Lower leg skin (tissue), 3 donors: Measurements from ENCODE around the gene LRATD1.

Experiments
- POLR2A ChIP-seq, 2 donors: fragments of 450-650 bp; IDR thresholded peaks; one replicate each; pipeline ENCODE4 v1.6.1; 2016 to 2017; ENCODE audit warnings: antibody characterized with exemption in 2 of 2, mild to moderate bottlenecking in 1 of 2, moderate library complexity in 1 of 2
- TF ChIP-seq, protein P1 (sequence below), 3 donors: fragments of 450-650 bp; IDR thresholded peaks; one replicate each; pipeline ENCODE4 v1.5.1; 2016; ENCODE audit warnings: antibody characterized with exemption in 3 of 3, mild to moderate bottlenecking in 3 of 3, moderate library complexity in 2 of 3

DNA sequence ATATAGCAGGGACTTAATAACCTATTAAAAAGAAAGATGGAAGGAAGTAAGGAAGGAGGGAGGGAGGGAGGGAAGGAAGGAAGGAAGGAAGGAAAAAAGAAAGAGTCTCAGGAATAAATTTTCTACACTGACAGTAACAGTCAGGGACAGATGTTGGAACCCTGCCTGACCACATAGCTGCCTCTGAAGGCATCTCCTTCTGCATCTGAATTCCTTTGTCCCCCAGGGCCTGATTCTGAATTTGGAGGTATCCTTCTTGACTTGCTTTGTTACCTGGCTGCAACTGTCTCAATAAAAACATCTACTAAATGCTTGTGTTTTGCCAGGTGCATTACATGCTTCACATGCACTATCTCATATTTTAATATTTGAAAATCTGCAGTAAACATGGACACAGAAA lies 17.4 kb upstream of the LRATD1 start:
- TF ChIP-seq POLR2A (IDR thresholded peaks at IDR 0.05) = no peak
- TF ChIP-seq, protein P1, sequence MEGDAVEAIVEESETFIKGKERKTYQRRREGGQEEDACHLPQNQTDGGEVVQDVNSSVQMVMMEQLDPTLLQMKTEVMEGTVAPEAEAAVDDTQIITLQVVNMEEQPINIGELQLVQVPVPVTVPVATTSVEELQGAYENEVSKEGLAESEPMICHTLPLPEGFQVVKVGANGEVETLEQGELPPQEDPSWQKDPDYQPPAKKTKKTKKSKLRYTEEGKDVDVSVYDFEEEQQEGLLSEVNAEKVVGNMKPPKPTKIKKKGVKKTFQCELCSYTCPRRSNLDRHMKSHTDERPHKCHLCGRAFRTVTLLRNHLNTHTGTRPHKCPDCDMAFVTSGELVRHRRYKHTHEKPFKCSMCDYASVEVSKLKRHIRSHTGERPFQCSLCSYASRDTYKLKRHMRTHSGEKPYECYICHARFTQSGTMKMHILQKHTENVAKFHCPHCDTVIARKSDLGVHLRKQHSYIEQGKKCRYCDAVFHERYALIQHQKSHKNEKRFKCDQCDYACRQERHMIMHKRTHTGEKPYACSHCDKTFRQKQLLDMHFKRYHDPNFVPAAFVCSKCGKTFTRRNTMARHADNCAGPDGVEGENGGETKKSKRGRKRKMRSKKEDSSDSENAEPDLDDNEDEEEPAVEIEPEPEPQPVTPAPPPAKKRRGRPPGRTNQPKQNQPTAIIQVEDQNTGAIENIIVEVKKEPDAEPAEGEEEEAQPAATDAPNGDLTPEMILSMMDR (IDR thresholded peaks at IDR 0.05) = no peak
